Measurements from ENCODE around the gene AAR2. TPM values are rescaled to one million over a fixed set of nuclear protein-coding genes. Genes with fewer than 3 reads are reported as not detected.

Gene AAR2, protein sequence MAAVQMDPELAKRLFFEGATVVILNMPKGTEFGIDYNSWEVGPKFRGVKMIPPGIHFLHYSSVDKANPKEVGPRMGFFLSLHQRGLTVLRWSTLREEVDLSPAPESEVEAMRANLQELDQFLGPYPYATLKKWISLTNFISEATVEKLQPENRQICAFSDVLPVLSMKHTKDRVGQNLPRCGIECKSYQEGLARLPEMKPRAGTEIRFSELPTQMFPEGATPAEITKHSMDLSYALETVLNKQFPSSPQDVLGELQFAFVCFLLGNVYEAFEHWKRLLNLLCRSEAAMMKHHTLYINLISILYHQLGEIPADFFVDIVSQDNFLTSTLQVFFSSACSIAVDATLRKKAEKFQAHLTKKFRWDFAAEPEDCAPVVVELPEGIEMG
- total RNA-seq, result 13.7 and 16.5 TPM in 2 replicates

DNA sequence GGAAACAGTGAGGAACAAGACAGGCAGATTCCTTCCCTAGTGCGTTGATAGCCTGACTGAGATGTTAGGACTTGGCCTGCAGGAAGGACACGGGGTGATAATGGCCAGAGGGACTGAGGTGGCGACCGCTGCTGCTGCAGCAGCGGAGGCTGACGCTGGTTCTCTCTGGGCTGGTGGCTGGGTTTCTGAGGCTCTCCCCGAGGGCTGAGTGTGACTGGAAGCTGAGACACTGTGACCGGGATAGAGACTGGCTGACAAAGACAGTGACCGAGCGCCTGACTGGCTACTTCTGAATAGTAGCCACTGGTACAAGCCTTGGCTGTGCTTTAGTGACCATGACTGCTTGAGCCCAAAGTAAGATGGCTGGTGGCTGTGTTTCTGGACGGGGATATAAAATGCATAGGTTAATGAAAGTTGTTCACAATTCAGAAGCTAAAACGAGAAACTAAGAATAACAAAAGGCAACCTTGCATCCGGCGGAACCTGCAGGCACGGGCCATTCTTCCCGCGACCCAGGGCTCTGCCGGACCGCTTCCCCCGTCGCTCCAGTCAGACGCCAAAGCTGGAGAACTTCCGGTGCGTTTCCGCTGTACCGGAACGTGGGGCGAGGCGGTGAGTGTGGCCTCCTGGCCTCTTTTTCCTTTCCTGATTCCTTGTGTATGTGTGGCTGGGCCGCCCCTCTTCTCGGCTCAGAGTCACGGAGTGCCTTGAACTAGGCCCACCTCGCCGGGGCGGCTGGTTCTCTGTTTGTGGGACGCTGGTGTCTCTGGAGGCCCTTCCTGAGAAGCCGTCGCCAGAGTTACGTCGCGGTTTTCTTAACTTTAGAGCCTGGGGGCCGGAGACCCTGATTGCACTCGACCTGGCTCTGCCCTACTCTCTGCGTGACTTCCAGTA lies at the start of gene AAR2:
AAR2 (plus strand) TSS at position 587 of the 894 bp plus-strand sequence. CDS start 3,391 bp downstream, outside the sequence.
- H3K4me3 ChIP-seq (ENCODE audit: low read depth, low read length), result peak within 1 kb of the TSS; percentile 74
- peaks cover 9% of the 10 kb centered on the region for H3K36me3 ChIP-seq (ENCODE audit: control insufficient read depth, insufficient read depth, low read length)
- DNase-seq (ENCODE audit: low read depth), result peak; percentile 49
- TF ChIP-seq, protein P1, sequence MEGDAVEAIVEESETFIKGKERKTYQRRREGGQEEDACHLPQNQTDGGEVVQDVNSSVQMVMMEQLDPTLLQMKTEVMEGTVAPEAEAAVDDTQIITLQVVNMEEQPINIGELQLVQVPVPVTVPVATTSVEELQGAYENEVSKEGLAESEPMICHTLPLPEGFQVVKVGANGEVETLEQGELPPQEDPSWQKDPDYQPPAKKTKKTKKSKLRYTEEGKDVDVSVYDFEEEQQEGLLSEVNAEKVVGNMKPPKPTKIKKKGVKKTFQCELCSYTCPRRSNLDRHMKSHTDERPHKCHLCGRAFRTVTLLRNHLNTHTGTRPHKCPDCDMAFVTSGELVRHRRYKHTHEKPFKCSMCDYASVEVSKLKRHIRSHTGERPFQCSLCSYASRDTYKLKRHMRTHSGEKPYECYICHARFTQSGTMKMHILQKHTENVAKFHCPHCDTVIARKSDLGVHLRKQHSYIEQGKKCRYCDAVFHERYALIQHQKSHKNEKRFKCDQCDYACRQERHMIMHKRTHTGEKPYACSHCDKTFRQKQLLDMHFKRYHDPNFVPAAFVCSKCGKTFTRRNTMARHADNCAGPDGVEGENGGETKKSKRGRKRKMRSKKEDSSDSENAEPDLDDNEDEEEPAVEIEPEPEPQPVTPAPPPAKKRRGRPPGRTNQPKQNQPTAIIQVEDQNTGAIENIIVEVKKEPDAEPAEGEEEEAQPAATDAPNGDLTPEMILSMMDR (IDR thresholded peaks at IDR 0.05; ENCODE audit: insufficient read depth, low read length, severe bottlenecking), result no peak
- no peaks in the 10 kb centered on the region for H3K27me3 ChIP-seq (ENCODE audit: control insufficient read depth, insufficient read depth, low read length)
- no peak for FAIRE-seq

DNA sequence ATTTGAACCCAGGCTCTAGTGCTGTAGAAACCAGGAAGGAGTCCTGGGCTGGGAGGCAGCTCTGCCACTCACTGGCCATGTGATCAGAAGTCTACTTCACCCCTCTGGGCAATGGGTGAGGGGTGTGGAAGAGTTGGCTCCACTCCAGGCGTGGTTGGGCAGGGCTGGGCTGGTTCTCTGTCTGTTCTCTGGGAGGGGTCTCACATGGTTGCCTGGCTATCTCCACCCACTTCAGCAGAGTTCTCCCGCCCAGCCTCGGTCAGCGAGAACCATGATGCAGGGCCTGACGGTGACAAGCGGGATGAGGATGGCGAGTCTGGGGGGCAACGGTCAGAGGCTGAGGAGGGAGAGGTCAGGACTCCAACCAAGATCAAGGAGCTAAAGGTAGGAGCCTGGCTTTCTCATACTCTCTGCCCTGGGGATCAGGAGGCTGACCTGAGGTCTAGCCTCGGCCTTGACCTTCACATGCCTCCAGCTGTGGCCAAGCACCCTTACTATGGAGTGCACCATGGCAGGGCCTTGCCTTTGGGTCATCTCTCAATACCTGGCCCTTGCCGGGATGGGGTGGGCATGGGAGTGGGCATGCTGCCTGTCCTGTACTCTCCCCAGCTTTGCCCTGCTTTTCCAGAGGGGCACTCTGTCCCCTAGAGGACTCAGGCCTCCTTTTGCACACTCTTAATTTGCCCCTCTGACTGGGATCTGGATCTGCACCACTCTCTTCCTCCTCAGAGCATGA lies 42.1 kb upstream of the AAR2 start:
- TF ChIP-seq, protein P1 (IDR thresholded peaks at IDR 0.05; ENCODE audit: insufficient read depth, low read length, severe bottlenecking), result no peak
- Histone ChIP-seq H3K4me3 (ENCODE audit: low read depth, low read length) (no peak overlapping the region), H3K27me3 (ENCODE audit: control insufficient read depth, insufficient read depth, low read length) (no peaks in the 10 kb centered on the region), H3K36me3 (ENCODE audit: control insufficient read depth, insufficient read depth, low read length) (no peaks in the 10 kb centered on the region)
- FAIRE-seq (no peak), DNase-seq (ENCODE audit: low read depth) (no peak)

DNA sequence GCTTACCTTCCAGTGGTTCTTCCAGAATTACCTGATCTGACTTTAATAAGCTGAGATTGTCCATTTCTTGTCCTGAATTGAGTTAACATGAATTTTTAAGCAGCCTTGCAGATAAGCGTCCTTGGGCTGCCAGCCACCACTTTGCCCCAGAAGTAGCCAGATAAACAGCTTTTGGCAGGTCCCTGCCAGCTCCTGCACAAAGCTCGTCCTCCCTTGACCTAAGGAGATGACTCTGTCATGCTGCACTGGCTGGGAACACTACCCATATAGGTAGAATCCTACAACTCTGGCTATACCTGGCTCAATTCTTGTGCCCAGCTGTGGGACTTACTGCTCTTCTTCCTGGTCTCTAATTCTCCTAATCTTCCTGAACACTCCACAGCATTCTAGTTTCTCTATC lies 39.6 kb upstream of the AAR2 start:
- DNase-seq (ENCODE audit: low read depth), result no peak
- no peak for FAIRE-seq
- Histone ChIP-seq H3K4me3 (ENCODE audit: low read depth, low read length) (no peak overlapping the region), H3K36me3 (ENCODE audit: control insufficient read depth, insufficient read depth, low read length) (no peaks in the 10 kb centered on the region), H3K27me3 (ENCODE audit: control insufficient read depth, insufficient read depth, low read length) (no peaks in the 10 kb centered on the region)
- TF ChIP-seq, protein P1 (IDR thresholded peaks at IDR 0.05; ENCODE audit: insufficient read depth, low read length, severe bottlenecking), result no peak

DNA sequence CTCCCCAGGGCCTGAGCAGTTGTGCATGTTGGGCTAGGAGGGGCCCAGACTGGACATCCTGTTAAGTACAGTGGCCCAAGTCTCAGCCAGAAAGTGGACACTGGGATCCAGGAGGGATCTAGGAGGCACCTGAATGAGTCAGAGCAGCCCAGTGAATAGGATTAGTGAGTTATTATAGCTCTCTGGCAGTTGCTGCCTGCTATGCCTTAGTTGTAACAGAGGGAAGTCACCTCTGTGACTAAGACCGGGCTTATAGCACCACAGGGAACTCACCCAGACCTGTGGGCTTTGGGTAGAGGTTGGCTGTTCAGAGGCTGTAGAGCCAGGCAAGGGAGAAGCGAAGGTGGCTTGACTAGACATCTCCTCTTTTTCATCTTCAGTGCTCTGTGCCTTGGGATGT lies 39.0 kb upstream of the AAR2 start:
- Histone ChIP-seq H3K4me3 (ENCODE audit: low read depth, low read length) (no peak overlapping the region), H3K36me3 (ENCODE audit: control insufficient read depth, insufficient read depth, low read length) (no peaks in the 10 kb centered on the region), H3K27me3 (ENCODE audit: control insufficient read depth, insufficient read depth, low read length) (no peaks in the 10 kb centered on the region)
- peak; percentile 18 for FAIRE-seq
- peak; percentile 23 for DNase-seq (ENCODE audit: low read depth)
- TF ChIP-seq, protein P1 (IDR thresholded peaks at IDR 0.05; ENCODE audit: insufficient read depth, low read length, severe bottlenecking), result no peak

DNA sequence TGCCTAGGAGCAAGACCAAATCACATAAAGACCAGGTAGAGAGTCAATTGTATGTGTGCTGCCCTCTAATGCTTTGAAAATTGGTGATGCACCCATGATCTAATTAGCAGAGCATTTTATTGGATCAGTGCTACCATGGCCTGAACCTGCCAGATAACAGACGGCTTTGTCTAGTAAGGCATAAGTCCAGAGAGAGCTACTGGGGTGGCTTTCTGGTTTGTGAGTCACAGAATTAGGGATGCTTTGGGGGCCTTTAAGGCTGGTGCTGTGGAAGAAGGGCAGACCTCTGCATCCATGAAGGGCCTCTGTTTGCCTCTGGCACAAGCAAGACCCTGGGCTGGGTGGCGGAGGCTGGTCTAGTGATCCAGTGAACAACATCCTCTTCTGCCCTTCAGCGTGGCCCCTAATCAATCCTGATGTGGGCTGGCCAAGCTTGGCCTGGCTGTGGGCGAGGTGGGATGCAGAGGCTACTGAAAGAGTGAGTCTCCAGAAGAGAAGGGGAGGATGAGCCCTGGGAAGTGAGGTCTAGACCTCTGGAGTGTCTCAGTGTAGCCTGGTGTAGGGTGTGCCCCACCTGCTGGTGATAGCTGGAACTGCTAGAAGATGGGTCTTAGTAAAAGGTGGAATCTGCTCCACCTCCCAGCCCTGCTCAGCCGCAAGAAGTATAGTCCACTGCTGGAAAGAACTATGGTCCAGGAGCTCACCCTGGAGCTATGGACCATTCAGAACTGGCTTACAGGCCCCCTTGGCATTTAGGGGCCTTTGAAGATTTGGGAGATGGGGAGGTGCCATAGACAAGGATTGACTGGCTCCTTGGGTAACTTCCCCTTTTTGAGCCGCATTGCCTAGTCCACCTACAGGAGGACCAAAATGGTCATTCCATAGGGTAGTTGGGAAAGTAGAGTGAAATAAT lies 36.7 kb upstream of the AAR2 start:
- Histone ChIP-seq H3K27me3 (ENCODE audit: control insufficient read depth, insufficient read depth, low read length) (no peaks in the 10 kb centered on the region), H3K36me3 (ENCODE audit: control insufficient read depth, insufficient read depth, low read length) (no peaks in the 10 kb centered on the region), H3K4me3 (ENCODE audit: low read depth, low read length) (no peak overlapping the region)
- DNase-seq (ENCODE audit: low read depth) (peak; percentile 63), FAIRE-seq (peak; percentile 83)
- TF ChIP-seq, protein P1 (IDR thresholded peaks at IDR 0.05; ENCODE audit: insufficient read depth, low read length, severe bottlenecking), result peak; percentile 93

Data from bronchial epithelial cell (primary cell).